ENCODE data around the gene MACROD2. TPM values are rescaled to one million over a fixed set of nuclear protein-coding genes. Genes with fewer than 3 reads are reported as not detected.
A peak's percentile ranks its signal among the peaks of the same experiment; 100 is the strongest.

Gene MACROD2
- total and polyA plus RNA-seq, 9 donors = 2.0 to 4.9 (median 3.1) TPM

DNA sequence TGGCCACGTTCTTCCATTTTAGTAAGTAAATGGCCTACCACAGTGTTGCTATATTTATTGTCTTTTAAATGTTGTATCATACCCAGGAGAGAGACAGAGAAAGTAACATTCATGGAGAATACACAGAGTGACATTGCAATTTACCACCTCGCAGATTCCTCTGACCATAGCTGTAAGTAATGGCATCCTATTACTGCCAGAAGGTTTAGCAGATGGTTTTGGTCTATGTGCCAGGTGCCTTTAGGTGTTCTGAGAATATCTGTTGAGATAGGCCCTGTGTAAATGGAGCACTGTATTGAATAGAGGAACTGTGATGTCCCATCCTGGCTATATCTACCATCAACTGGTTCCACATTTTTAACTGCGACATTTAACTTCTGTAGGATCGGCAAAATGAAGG, 2018.3 kb downstream of the MACROD2 start:
- Histone ChIP-seq H3K27me3 (ENCODE audit: control insufficient read depth, insufficient read depth, low read length) (no peaks in the 10 kb centered on the region), H3K36me3 (ENCODE audit: control insufficient read depth, insufficient read depth, low read length) (no peaks in the 10 kb centered on the region), H3K27ac (ENCODE audit: low read length) (no peak overlapping the region), H3K9me3 (replicated peaks; ENCODE audit: control insufficient read depth, low read depth, low read length) (no peaks in the 10 kb centered on the region), H3K4me3 (ENCODE audit: low read length) (no peak overlapping the region), H3K4me1 (ENCODE audit: control insufficient read depth, insufficient read depth, low read length) (no peaks in the 10 kb centered on the region)
- no CpG with 5 or more reads among the region's 4 CpGs for WGBS (ENCODE audit: insufficient coverage)
- no peak for DNase-seq

DNA sequence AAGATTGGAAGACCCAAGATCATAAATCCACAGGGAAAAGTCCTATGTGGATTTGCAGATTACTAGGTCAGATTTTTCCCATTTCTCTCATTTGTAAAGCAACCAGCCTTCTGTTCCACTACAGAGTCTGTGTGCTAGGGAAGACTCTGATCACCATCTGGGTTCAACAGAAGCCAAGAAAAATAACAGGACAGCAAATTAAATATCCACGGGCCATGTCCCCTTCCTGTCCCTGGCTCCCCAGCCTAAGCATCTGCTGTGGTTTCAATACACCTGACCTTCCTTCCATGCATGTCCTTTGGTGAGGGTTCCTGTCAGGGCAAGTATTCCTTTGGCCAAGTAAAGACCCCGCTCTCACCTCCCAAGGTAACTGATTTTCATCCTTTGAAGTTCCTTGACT, 2019.1 kb downstream of the MACROD2 start:
- H3K36me3 ChIP-seq (ENCODE audit: control insufficient read depth, insufficient read depth, low read length) = no peaks in the 10 kb centered on the region
- WGBS (ENCODE audit: insufficient coverage) = 33% methylated on average over 1 of the region's 2 CpGs
- H3K9me3 ChIP-seq (replicated peaks; ENCODE audit: control insufficient read depth, low read depth, low read length) = no peaks in the 10 kb centered on the region
- no peak overlapping the region for H3K27ac ChIP-seq (ENCODE audit: low read length)
- peak; percentile 37 for DNase-seq
- H3K4me3 ChIP-seq (ENCODE audit: low read length) = no peak overlapping the region
- H3K27me3 ChIP-seq (ENCODE audit: control insufficient read depth, insufficient read depth, low read length) = no peaks in the 10 kb centered on the region
- no peaks in the 10 kb centered on the region for H3K4me1 ChIP-seq (ENCODE audit: control insufficient read depth, insufficient read depth, low read length)

DNA sequence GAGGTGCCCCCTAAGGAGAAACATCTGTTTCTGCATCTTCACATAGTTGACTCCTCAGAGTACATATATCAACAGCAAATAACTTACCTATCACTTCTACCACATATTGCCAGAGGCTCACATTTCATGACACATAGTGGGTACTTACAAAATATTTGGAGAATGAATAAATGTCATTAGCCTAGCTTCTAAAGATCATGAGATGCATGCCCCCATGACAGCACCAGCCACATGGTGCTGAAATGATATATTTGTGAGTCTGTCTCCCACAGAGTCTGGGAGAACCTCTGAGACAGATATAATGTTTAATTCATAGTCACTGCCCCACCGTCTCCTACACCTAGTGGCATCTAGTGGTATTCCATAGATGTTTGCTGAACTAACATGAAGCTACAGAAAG, 2022.3 kb downstream of the MACROD2 start:
- Histone ChIP-seq H3K4me3 (ENCODE audit: low read length) (no peak overlapping the region), H3K4me1 (ENCODE audit: control insufficient read depth, insufficient read depth, low read length) (no peaks in the 10 kb centered on the region), H3K36me3 (ENCODE audit: control insufficient read depth, insufficient read depth, low read length) (no peaks in the 10 kb centered on the region), H3K27ac (ENCODE audit: low read length) (no peak overlapping the region), H3K27me3 (ENCODE audit: control insufficient read depth, insufficient read depth, low read length) (no peaks in the 10 kb centered on the region), H3K9me3 (replicated peaks; ENCODE audit: control insufficient read depth, low read depth, low read length) (no peaks in the 10 kb centered on the region)
- no peak for DNase-seq
- no CpG with 5 or more reads among the region's 1 CpG for WGBS (ENCODE audit: insufficient coverage)

DNA sequence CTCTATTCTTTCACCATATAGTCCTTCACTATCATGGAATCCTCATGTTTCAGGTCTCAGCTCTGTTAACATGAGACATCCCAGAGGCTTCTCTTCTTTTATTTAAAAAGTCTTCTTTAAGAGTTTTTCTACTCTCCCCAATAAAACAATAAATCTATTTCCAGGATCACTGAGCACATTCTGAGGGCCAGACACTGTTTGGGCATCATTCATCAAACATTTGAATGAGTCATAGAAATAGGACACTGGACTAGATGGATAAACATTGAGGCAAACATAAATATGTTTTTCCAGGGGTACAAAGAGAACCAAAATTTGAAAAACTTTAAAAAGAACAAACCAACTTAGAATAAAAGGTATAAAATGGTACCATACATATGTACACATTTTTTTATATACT, 2023.6 kb downstream of the MACROD2 start:
- Histone ChIP-seq H3K27me3 (ENCODE audit: control insufficient read depth, insufficient read depth, low read length) (no peaks in the 10 kb centered on the region), H3K36me3 (ENCODE audit: control insufficient read depth, insufficient read depth, low read length) (no peaks in the 10 kb centered on the region), H3K9me3 (replicated peaks; ENCODE audit: control insufficient read depth, low read depth, low read length) (no peaks in the 10 kb centered on the region), H3K4me1 (ENCODE audit: control insufficient read depth, insufficient read depth, low read length) (no peaks in the 10 kb centered on the region), H3K27ac (ENCODE audit: low read length) (no peak overlapping the region), H3K4me3 (ENCODE audit: low read length) (no peak overlapping the region)
- no peak for DNase-seq

DNA sequence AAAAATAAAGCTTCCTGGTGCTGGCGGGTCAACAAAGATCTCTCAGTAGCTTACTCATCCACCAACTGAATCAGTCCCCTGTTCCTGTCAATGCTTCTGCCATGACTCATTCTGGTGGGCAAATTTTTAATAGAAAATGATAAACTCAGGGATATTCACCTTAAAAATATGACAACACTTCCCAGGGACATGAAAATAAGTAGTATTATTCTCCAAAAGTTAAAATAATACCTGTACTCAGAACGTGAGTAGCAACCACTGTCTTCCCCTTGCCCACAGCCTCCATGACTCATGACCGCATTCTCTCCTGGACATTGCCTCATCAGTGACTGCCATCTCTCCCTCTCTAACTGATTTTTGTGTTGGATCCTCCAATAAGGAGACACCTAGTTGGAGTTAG, 2025.7 kb downstream of the MACROD2 start:
- no peaks in the 10 kb centered on the region for H3K36me3 ChIP-seq (ENCODE audit: control insufficient read depth, insufficient read depth, low read length)
- peaks cover 6% of the 10 kb centered on the region for H3K4me1 ChIP-seq (ENCODE audit: control insufficient read depth, insufficient read depth, low read length)
- WGBS (ENCODE audit: insufficient coverage) = 83% methylated on average over 1 of the region's 3 CpGs
- no peaks in the 10 kb centered on the region for H3K27me3 ChIP-seq (ENCODE audit: control insufficient read depth, insufficient read depth, low read length)
- no peak for DNase-seq
- H3K4me3 ChIP-seq (ENCODE audit: low read length) = no peak overlapping the region
- no peak overlapping the region for H3K27ac ChIP-seq (ENCODE audit: low read length)
- H3K9me3 ChIP-seq (replicated peaks; ENCODE audit: control insufficient read depth, low read depth, low read length) = peaks cover 3% of the 10 kb centered on the region

DNA sequence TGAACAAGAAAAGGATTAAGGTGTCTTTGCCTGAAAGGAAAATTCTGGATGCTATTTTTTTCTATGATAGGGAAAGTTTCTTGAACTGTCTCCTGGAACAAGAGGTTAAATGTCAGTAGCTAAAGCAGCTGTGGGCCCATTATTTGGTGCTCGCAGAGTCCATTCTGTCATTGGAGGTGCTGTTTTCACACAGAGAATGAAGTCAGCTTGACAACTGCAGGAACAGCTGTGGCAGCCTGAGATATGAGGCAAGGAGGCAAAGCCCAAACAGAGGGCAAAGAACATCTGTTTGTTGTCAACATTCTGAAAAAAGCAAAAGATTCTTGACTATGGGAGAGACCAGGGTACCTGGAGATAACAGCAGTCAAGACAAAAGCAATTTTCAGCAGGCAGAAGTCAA, 2029.8 kb downstream of the MACROD2 start:
- peak; percentile 63 for DNase-seq
- Histone ChIP-seq H3K27me3 (ENCODE audit: control insufficient read depth, insufficient read depth, low read length) (no peaks in the 10 kb centered on the region), H3K36me3 (ENCODE audit: control insufficient read depth, insufficient read depth, low read length) (no peaks in the 10 kb centered on the region), H3K9me3 (replicated peaks; ENCODE audit: control insufficient read depth, low read depth, low read length) (peaks cover 3% of the 10 kb centered on the region), H3K4me1 (ENCODE audit: control insufficient read depth, insufficient read depth, low read length) (peaks cover 6% of the 10 kb centered on the region), H3K27ac (ENCODE audit: low read length) (no peak overlapping the region), H3K4me3 (ENCODE audit: low read length) (no peak overlapping the region)
- WGBS (ENCODE audit: insufficient coverage) = 42% methylated on average over 1 of the region's 1 CpG

DNA sequence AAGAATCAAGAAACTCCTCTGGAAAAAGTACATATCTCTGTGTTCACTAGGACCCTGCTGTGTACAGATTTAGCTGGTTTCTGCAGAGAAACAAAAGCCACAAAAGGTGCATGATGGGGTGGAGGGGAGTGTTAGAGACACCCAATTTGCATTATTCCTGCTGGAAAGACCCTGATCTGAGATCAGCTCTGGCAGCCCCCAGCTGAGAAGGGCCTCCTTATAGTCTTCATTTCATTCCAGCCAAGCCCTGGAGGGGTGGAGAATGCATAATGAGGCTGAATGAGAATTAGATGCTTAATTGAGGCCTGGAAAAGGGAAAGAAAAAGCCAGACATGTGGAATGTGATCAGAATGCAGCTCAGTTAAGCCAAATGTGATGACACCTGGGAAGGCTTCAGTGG, 2032.4 kb downstream of the MACROD2 start:
- H3K27me3 ChIP-seq (ENCODE audit: control insufficient read depth, insufficient read depth, low read length) = no peaks in the 10 kb centered on the region
- DNase-seq = no peak
- no peak overlapping the region for H3K27ac ChIP-seq (ENCODE audit: low read length)
- H3K36me3 ChIP-seq (ENCODE audit: control insufficient read depth, insufficient read depth, low read length) = no peaks in the 10 kb centered on the region
- no peak overlapping the region for H3K4me3 ChIP-seq (ENCODE audit: low read length)
- H3K4me1 ChIP-seq (ENCODE audit: control insufficient read depth, insufficient read depth, low read length) = peaks cover 6% of the 10 kb centered on the region
- H3K9me3 ChIP-seq (replicated peaks; ENCODE audit: control insufficient read depth, low read depth, low read length) = peaks cover 3% of the 10 kb centered on the region

DNA sequence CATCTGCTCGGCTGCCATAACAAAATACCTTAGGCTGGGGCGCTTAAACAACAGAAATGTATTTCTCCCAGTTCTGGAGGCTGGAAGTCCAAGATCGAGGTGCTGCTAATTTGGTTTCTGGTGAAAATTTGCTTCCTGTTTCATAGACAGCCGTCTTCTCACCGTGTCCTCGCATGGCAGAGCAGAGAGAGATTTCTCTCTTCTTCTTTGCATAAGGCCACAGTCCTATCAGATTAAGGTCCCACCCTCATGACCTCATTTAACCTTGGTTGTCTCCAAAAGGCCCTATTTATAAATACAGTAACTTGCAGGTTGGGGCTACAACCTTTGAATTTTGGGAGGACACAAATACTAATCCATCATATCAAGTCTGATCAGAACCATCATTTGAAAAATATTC, 2033.6 kb downstream of the MACROD2 start:
- DNase-seq = no peak
- H3K27me3 ChIP-seq (ENCODE audit: control insufficient read depth, insufficient read depth, low read length) = no peaks in the 10 kb centered on the region
- peaks cover 6% of the 10 kb centered on the region for H3K4me1 ChIP-seq (ENCODE audit: control insufficient read depth, insufficient read depth, low read length)
- H3K4me3 ChIP-seq (ENCODE audit: low read length) = no peak overlapping the region
- 67% methylated on average over 1 of the region's 6 CpGs for WGBS (ENCODE audit: insufficient coverage)
- no peak overlapping the region for H3K27ac ChIP-seq (ENCODE audit: low read length)
- H3K9me3 ChIP-seq (replicated peaks; ENCODE audit: control insufficient read depth, low read depth, low read length) = peaks cover 3% of the 10 kb centered on the region
- no peaks in the 10 kb centered on the region for H3K36me3 ChIP-seq (ENCODE audit: control insufficient read depth, insufficient read depth, low read length)

DNA sequence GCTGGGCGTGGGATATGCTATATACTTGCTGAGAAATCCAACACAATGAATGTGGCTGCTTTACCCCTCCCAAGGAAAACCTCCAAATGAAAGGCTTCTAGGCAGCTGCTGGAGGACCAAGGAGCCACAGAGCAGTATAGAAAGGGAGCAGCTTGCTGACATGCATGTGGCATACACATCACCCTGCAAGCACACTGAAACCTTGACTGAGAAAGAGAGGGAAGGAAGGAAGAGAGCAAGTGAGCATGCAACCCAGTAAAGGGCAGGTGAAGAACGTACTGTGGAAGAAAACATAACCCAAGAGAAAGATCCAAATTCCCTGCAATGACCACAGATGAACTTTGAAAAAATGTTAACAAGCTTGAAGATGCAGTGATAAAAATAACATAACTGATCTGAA, 2034.9 kb downstream of the MACROD2 start:
- no peak for DNase-seq
- Histone ChIP-seq H3K4me1 (ENCODE audit: control insufficient read depth, insufficient read depth, low read length) (peaks cover 4% of the 10 kb centered on the region), H3K9me3 (replicated peaks; ENCODE audit: control insufficient read depth, low read depth, low read length) (peaks cover 3% of the 10 kb centered on the region), H3K27me3 (ENCODE audit: control insufficient read depth, insufficient read depth, low read length) (no peaks in the 10 kb centered on the region), H3K4me3 (ENCODE audit: low read length) (no peak overlapping the region), H3K36me3 (ENCODE audit: control insufficient read depth, insufficient read depth, low read length) (no peaks in the 10 kb centered on the region), H3K27ac (ENCODE audit: low read length) (no peak overlapping the region)
- WGBS (ENCODE audit: insufficient coverage) = no CpG with 5 or more reads among the region's 2 CpGs

DNA sequence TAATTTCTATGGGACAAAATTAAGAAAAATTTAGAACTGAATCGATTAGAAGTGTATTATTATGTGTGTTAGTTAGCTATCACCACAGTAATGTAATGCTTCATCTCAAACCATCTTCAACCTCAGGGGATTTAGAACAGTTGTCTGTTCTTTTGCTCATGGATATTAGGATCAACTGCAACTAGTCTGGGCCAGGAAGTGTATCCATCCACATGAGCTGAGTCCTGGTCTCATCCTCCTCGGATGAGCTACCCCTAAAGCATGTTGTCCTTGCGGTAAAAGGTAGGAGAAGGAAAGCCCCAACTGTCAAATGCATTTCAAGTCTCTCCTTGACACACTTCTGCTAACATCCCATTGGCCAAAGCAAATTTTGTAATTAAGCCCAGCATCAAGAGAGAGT, 2040.3 kb downstream of the MACROD2 start:
- H3K9me3 ChIP-seq (replicated peaks; ENCODE audit: control insufficient read depth, low read depth, low read length) = no peaks in the 10 kb centered on the region
- no peak overlapping the region for H3K4me3 ChIP-seq (ENCODE audit: low read length)
- WGBS (ENCODE audit: insufficient coverage) = no CpG with 5 or more reads among the region's 3 CpGs
- H3K36me3 ChIP-seq (ENCODE audit: control insufficient read depth, insufficient read depth, low read length) = no peaks in the 10 kb centered on the region
- H3K27me3 ChIP-seq (ENCODE audit: control insufficient read depth, insufficient read depth, low read length) = no peaks in the 10 kb centered on the region
- no peaks in the 10 kb centered on the region for H3K4me1 ChIP-seq (ENCODE audit: control insufficient read depth, insufficient read depth, low read length)
- DNase-seq = no peak
- H3K27ac ChIP-seq (ENCODE audit: low read length) = no peak overlapping the region

DNA sequence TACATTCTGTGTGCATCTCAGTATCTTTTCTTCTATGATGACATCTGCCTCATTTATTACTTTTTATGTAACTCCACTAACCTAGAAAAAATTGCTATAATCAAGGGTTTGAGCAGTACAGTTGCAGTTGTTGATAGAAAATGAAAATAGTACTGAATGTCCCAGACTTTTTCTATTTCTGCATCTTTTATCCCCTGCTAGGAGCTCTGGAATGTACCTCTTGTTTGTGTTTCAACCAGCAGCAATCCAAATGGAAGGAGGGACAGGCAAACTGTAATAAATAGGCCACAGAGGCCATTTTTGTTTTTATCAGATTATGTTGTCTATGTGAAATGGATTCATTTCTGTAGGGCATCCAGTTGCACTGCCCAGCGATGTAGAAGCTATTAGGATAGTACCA, 2041.0 kb downstream of the MACROD2 start:
- Histone ChIP-seq H3K27ac (ENCODE audit: low read length) (no peak overlapping the region), H3K4me3 (ENCODE audit: low read length) (no peak overlapping the region), H3K9me3 (replicated peaks; ENCODE audit: control insufficient read depth, low read depth, low read length) (no peaks in the 10 kb centered on the region), H3K27me3 (ENCODE audit: control insufficient read depth, insufficient read depth, low read length) (no peaks in the 10 kb centered on the region), H3K36me3 (ENCODE audit: control insufficient read depth, insufficient read depth, low read length) (no peaks in the 10 kb centered on the region), H3K4me1 (ENCODE audit: control insufficient read depth, insufficient read depth, low read length) (no peaks in the 10 kb centered on the region)
- WGBS (ENCODE audit: insufficient coverage) = no CpG with 5 or more reads among the region's 1 CpG
- no peak for DNase-seq
